ENCODE data around the gene ZNF777. TPM values are rescaled to one million over a fixed set of nuclear protein-coding genes. Genes with fewer than 3 reads are reported as not detected.

The ZNF777 gene
- total and polyA plus RNA-seq, 9 of the 15 experiments (the other 6 are each of a cell fraction or from before 2014, with no cell fraction given): 0.11 to 32.6 (median 9.0) TPM

DNA sequence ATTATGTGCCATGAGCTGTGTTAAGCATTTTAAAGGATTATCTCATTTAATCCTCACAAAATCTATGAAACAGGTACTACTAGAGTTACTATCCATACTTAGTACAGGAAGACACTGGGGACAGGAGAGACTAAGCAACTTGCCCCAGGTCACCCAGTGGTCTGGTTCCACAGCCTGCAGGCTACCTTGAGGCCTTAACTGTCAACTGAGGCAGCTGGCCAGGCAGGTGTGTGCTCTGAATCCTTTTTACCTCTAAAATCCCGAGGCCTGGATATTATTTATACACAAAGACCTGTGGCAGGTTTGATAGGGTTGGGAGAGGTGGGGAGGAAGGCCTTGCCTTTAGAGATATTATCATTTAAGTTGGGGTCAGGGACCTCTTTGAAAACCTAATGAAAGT lies 3.1 kb downstream of the ZNF777 start:
- Histone ChIP-seq H3K4me3 (no peak overlapping the region), H4K20me1 (replicated peaks; ENCODE audit: control insufficient read depth, insufficient read depth, low read length) (no peaks in the 10 kb centered on the region), H3K79me2 (ENCODE audit: control insufficient read depth, insufficient read depth, low read length) (peaks cover 28% of the 10 kb centered on the region), H3K27ac (ENCODE audit: extremely low read depth, low read depth, low read length) (no peak overlapping the region), H3K9me3 (replicated peaks; ENCODE audit: control insufficient read depth, insufficient read depth, low read depth, low read length) (no peaks in the 10 kb centered on the region), H3K4me2 (ENCODE audit: insufficient read depth, low read length) (no peak overlapping the region), H3K4me1 (replicated peaks in 1 of 2; ENCODE audit: control insufficient read depth in 2 of 2, insufficient read depth in 2 of 2, low read length in 2 of 2) (peaks cover 17 to 20% of the 10 kb centered on the region in 2 experiments), H3K9ac (ENCODE audit: insufficient read depth in 1 of 2, low read depth in 2 of 2, low read length in 2 of 2) (peak overlapping the region in 1 of 2 experiments; percentile 56; a peak in 1 of 4 replicates), H3K36me3 (ENCODE audit: control insufficient read depth, insufficient read depth, low read length) (peaks cover 51% of the 10 kb centered on the region), H3K27me3 (ENCODE audit: control insufficient read depth in 2 of 2, insufficient read depth in 2 of 2, low read length in 2 of 2) (no peaks in the 10 kb centered on the region), H2AFZ (ENCODE audit: low read depth, low read length) (no peak overlapping the region), H3K9me1 (ENCODE audit: control insufficient read depth, insufficient read depth, low read length) (no peaks in the 10 kb centered on the region)
- in situ Hi-C loops (cut with MboI): no loop called here
- CTCF ChIA-PET (ENCODE audit: low intra/inter-chr PET ratio): interaction anchor here (0.6 kb wide), 1 partner anchor 35 kb away, joined by 5 read pairs; no protein-coding TSS in a partner anchor
- no TSS peak for BruUV-seq (replicated peaks)
- TF ChIP-seq MCM2 (IDR thresholded peaks at IDR 0.05; ENCODE audit: low read depth): no peak
- no peak for TF ChIP-seq ZNF316 (IDR thresholded peaks at IDR 0.05)
- TF ChIP-seq, protein P1, sequence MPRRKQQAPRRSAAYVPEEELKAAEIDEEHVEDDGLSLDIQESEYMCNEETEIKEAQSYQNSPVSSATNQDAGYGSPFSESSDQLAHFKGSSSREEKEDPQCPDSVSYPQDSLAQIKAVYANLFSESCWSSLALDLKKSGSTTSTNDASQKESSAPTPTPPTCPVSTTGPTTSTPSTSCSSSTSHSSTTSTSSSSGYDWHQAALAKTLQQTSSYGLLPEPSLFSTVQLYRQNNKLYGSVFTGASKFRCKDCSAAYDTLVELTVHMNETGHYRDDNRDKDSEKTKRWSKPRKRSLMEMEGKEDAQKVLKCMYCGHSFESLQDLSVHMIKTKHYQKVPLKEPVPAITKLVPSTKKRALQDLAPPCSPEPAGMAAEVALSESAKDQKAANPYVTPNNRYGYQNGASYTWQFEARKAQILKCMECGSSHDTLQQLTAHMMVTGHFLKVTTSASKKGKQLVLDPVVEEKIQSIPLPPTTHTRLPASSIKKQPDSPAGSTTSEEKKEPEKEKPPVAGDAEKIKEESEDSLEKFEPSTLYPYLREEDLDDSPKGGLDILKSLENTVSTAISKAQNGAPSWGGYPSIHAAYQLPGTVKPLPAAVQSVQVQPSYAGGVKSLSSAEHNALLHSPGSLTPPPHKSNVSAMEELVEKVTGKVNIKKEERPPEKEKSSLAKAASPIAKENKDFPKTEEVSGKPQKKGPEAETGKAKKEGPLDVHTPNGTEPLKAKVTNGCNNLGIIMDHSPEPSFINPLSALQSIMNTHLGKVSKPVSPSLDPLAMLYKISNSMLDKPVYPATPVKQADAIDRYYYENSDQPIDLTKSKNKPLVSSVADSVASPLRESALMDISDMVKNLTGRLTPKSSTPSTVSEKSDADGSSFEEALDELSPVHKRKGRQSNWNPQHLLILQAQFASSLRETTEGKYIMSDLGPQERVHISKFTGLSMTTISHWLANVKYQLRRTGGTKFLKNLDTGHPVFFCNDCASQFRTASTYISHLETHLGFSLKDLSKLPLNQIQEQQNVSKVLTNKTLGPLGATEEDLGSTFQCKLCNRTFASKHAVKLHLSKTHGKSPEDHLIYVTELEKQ (CRISPR knock-in tag; IDR thresholded peaks at IDR 0.05): no peak
- no peak for TF ChIP-seq ZNF232 (CRISPR knock-in tag; IDR thresholded peaks at IDR 0.05)
- TF ChIP-seq, protein P2, sequence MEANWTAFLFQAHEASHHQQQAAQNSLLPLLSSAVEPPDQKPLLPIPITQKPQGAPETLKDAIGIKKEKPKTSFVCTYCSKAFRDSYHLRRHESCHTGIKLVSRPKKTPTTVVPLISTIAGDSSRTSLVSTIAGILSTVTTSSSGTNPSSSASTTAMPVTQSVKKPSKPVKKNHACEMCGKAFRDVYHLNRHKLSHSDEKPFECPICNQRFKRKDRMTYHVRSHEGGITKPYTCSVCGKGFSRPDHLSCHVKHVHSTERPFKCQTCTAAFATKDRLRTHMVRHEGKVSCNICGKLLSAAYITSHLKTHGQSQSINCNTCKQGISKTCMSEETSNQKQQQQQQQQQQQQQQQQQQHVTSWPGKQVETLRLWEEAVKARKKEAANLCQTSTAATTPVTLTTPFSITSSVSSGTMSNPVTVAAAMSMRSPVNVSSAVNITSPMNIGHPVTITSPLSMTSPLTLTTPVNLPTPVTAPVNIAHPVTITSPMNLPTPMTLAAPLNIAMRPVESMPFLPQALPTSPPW (CRISPR knock-in tag; IDR thresholded peaks at IDR 0.05): 0 out of 2 replicates have a peak, but pooled peaks have one; percentile 20
- no peak for TF ChIP-seq ZNF12 (CRISPR knock-in tag; IDR thresholded peaks at IDR 0.05)
- TF ChIP-seq, protein P3, sequence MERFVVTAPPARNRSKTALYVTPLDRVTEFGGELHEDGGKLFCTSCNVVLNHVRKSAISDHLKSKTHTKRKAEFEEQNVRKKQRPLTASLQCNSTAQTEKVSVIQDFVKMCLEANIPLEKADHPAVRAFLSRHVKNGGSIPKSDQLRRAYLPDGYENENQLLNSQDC (CRISPR knock-in tag; IDR thresholded peaks at IDR 0.05): no peak
- TF ChIP-seq, protein P4, sequence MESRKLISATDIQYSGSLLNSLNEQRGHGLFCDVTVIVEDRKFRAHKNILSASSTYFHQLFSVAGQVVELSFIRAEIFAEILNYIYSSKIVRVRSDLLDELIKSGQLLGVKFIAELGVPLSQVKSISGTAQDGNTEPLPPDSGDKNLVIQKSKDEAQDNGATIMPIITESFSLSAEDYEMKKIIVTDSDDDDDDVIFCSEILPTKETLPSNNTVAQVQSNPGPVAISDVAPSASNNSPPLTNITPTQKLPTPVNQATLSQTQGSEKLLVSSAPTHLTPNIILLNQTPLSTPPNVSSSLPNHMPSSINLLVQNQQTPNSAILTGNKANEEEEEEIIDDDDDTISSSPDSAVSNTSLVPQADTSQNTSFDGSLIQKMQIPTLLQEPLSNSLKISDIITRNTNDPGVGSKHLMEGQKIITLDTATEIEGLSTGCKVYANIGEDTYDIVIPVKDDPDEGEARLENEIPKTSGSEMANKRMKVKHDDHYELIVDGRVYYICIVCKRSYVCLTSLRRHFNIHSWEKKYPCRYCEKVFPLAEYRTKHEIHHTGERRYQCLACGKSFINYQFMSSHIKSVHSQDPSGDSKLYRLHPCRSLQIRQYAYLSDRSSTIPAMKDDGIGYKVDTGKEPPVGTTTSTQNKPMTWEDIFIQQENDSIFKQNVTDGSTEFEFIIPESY (CRISPR knock-in tag; IDR thresholded peaks at IDR 0.05): 0 out of 2 replicates have a peak, but pooled peaks have one; percentile 2
- TF ChIP-seq FOXA3 (CRISPR knock-in tag; conservative IDR thresholded peaks at IDR 0.05 in 1 of 2, IDR thresholded peaks at IDR 0.05 in 1 of 2): 0 out of 4 replicates have a peak, but pooled peaks of 1 of the 2 experiments have one; percentile 12
- TF ChIP-seq, protein P5, sequence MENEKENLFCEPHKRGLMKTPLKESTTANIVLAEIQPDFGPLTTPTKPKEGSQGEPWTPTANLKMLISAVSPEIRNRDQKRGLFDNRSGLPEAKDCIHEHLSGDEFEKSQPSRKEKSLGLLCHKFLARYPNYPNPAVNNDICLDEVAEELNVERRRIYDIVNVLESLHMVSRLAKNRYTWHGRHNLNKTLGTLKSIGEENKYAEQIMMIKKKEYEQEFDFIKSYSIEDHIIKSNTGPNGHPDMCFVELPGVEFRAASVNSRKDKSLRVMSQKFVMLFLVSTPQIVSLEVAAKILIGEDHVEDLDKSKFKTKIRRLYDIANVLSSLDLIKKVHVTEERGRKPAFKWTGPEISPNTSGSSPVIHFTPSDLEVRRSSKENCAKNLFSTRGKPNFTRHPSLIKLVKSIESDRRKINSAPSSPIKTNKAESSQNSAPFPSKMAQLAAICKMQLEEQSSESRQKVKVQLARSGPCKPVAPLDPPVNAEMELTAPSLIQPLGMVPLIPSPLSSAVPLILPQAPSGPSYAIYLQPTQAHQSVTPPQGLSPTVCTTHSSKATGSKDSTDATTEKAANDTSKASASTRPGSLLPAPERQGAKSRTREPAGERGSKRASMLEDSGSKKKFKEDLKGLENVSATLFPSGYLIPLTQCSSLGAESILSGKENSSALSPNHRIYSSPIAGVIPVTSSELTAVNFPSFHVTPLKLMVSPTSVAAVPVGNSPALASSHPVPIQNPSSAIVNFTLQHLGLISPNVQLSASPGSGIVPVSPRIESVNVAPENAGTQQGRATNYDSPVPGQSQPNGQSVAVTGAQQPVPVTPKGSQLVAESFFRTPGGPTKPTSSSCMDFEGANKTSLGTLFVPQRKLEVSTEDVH (IDR thresholded peaks at IDR 0.05; ENCODE audit: low read depth, partially characterized antibody): no peak
- TF ChIP-seq NCOA4 (IDR thresholded peaks at IDR 0.05; ENCODE audit: partially characterized antibody): no peak
- POLR2A ChIA-PET: interaction anchor here (0.6 to 3.6 kb wide), 2 partner anchors 13 to 1341 kb away, joined by 3 to 28 read pairs; no protein-coding TSS in a partner anchor
- DNase-seq (ENCODE audit: extremely low read depth in 1 of 4, low spot score in 3 of 4): no peak
- ATAC-seq: no peak
- WGBS (ENCODE audit: insufficient coverage, low coverage, missing lambda C conversion rate): 0% methylated on average over 1 of the region's 1 CpG
- FAIRE-seq: no peak
- intact Hi-C loops (cut with micrococcal nuclease): no loop called here

Data from K562 (cell line).